ENCODE results near the gene TMC7. TPM values are rescaled to one million over a fixed set of nuclear protein-coding genes. Genes with fewer than 3 reads are reported as not detected.

TMC7 gene
- total and polyA plus RNA-seq, 2 of the 8 experiments (the other 6 are each of a cell fraction or from before 2014, with no cell fraction given), result 2.3 to 2.6 TPM

- Histone ChIP-seq H2BK120ac (replicated peaks; ENCODE audit: low read depth, low read length) (no peak overlapping the region), H3K9me3 (ENCODE audit: insufficient read depth in 2 of 2, low read depth in 1 of 2, low read length in 1 of 2) (no peaks in the 10 kb centered on the region; a peak in 1 of 4 replicates), H3K9ac (replicated peaks in 1 of 4; ENCODE audit: extremely low read depth in 1 of 4, low read depth in 3 of 4, low read length in 3 of 4) (no peak overlapping the region), H3K27ac (ENCODE audit: low read depth, low read length) (no peak overlapping the region), H2BK12ac (ENCODE audit: low read depth, low read length) (no peak overlapping the region), H3K4ac (replicated peaks; ENCODE audit: insufficient read length, low read depth, low read length) (no peak overlapping the region), H4K5ac (ENCODE audit: insufficient read length, low read depth, low read length) (no peak overlapping the region), H3K23ac (ENCODE audit: insufficient read length) (no peak overlapping the region), H4K20me1 (replicated peaks in 1 of 2; ENCODE audit: control insufficient read depth in 1 of 2, insufficient read depth in 2 of 2, low read length in 2 of 2) (no peaks in the 10 kb centered on the region), H3K27me3 (replicated peaks in 1 of 4; ENCODE audit: control insufficient read depth in 3 of 4, extremely low read depth in 1 of 4, insufficient read depth in 3 of 4, low read length in 3 of 4) (no peaks in the 10 kb centered on the region), H2BK20ac (ENCODE audit: low read length) (no peak overlapping the region), H2BK15ac (ENCODE audit: low read length) (no peak overlapping the region), H3K79me1 (ENCODE audit: low read depth, low read length) (no peaks in the 10 kb centered on the region), H3K4me3 (ENCODE audit: extremely low read depth in 1 of 4, insufficient read depth in 2 of 4, low read depth in 3 of 4, low read length in 4 of 4) (no peak overlapping the region), H3K56ac (replicated peaks; ENCODE audit: insufficient read length, low read depth, low read length) (no peak overlapping the region), H3K4me1 (replicated peaks in 1 of 4; ENCODE audit: control insufficient read depth in 3 of 4, insufficient read depth in 4 of 4, low read length in 3 of 4) (peaks cover 0 to 3% (median 0%) of the 10 kb centered on the region in 4 experiments; a peak in 1 of 7 replicates), H2AFZ (ENCODE audit: low read length) (no peak overlapping the region), H3K23me2 (ENCODE audit: low read depth, low read length) (no peaks in the 10 kb centered on the region), H3K36me3 (ENCODE audit: control insufficient read depth in 2 of 4, insufficient read depth in 4 of 4, low read length in 3 of 4) (no peaks in the 10 kb centered on the region), H2AK5ac (ENCODE audit: low read depth, low read length) (no peak overlapping the region), H3K79me2 (ENCODE audit: control insufficient read depth in 1 of 2, insufficient read depth in 2 of 2, low read length in 2 of 2) (no peaks in the 10 kb centered on the region), H2BK5ac (ENCODE audit: low read depth, low read length) (no peak overlapping the region), H3K14ac (ENCODE audit: insufficient read length) (no peak overlapping the region), H4K91ac (replicated peaks; ENCODE audit: insufficient read length, low read length) (no peak overlapping the region), H3K18ac (ENCODE audit: extremely low read depth, low read length) (no peak overlapping the region), H4K8ac (ENCODE audit: extremely low read depth, insufficient read depth, low read length) (no peak overlapping the region), H3K4me2 (ENCODE audit: insufficient read depth in 1 of 2, low read depth in 2 of 2, low read length in 2 of 2) (no peak overlapping the region)
- 91% methylated on average over 16 of the region's 16 CpGs; no CpG with 5 or more reads in 1 of the 2 experiments for WGBS, 2 experiments (ENCODE audit: extremely low coverage in 1 of 2, insufficient coverage in 1 of 2, insufficient read length in 1 of 2, insufficient replicate concordance in 2 of 2, low coverage in 1 of 2, low lambda C conversion rate in 2 of 2, missing lambda C conversion rate in 1 of 2)
- FAIRE-seq (no peak), DNase-seq (ENCODE audit: low read depth in 1 of 2, low spot score in 2 of 2) (no peak)
- ChIA-PET CTCF (ENCODE audit: partially characterized antibody) (no interaction called here), POLR2A (ENCODE audit: partially characterized antibody) (no interaction called here)
- no peak for TF ChIP-seq KDM5A (IDR thresholded peaks at IDR 0.05; ENCODE audit: low read length)
- TF ChIP-seq CBX5 (IDR thresholded peaks at IDR 0.05; ENCODE audit: low read depth, low read length), result no peak
- TF ChIP-seq SIRT6 (IDR thresholded peaks at IDR 0.05; ENCODE audit: low read length), result no peak
- no peak for TF ChIP-seq HDAC6 (IDR thresholded peaks at IDR 0.05; ENCODE audit: low read depth, low read length)
- TF ChIP-seq KDM1A (IDR thresholded peaks at IDR 0.05; ENCODE audit: borderline replicate concordance, low read length), result no peak
- no peak for TF ChIP-seq SAP30 (IDR thresholded peaks at IDR 0.05; ENCODE audit: insufficient read depth, insufficient replicate concordance, low read length)
- TF ChIP-seq TAF7 (optimal IDR thresholded peaks at IDR 0.05; ENCODE audit: borderline replicate concordance, low read depth, low read length), result no peak
- TF ChIP-seq HDAC2 (IDR thresholded peaks at IDR 0.05; ENCODE audit: borderline replicate concordance in 1 of 2, low read depth in 2 of 2, low read length in 2 of 2), result no peak
- no peak for TF ChIP-seq MAX (IDR thresholded peaks at IDR 0.05)
- TF ChIP-seq CHD1 (IDR thresholded peaks at IDR 0.05; ENCODE audit: low read depth, low read length), result no peak
- TF ChIP-seq RFX5 (IDR thresholded peaks at IDR 0.05; ENCODE audit: borderline replicate concordance, low read depth, low read length), result no peak
- TF ChIP-seq SP2 (IDR thresholded peaks at IDR 0.05; ENCODE audit: low read length), result no peak
- TF ChIP-seq GTF2F1 (IDR thresholded peaks at IDR 0.05; ENCODE audit: borderline replicate concordance, low read depth, low read length), result no peak
These were observed 118.6 kb downstream of the TMC7 start for GRCh38 chr16:19102187-19102872.

All from H1 (cell line).